GM19239 (cell line): ENCODE data around the gene SLC7A7.
"Not testable (repeated sequence)": the region's sequence is repeated elsewhere in the genome, so short reads cannot be mapped to it uniquely, and the experiment has no call there.

Experiments
- DNase-seq: peaks from one replicate; pipeline ENCODE4 v3.0.0; 2011; ENCODE audit warnings: low spot score; ENCODE audit not compliant: insufficient read length
- FAIRE-seq: peaks from 2 replicates; lab custom pipeline; 2011; peaks lifted over from hg19 to GRCh38; lab: Jason Lieb, UNC

SLC7A7 gene

GRCh38 chr14:22796087-22796707 lies 19.0 kb downstream of the SLC7A7 start:
- DNase-seq = peak; percentile 35
- peak; percentile 94 for FAIRE-seq

DNA sequence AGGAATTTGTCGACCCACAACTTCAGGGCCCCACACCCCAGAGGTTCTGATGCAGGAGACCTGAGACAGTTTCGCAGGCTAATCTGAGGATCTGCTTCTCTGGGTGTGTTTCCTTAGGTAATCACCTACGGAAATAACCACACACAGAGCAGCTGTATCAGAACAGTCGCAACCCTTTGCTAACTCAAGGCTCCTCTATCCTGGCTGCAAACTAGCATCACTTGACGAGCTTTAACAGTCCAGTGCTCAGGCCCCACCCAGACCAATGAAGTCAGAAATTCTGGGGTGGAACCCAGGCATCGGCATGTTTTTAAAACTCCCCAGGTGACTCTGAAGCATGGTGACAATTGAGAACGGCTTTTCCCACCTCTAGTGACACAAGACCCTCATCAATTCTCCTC lies 20.7 kb downstream of the SLC7A7 start:
- peak; percentile 38 for DNase-seq
- FAIRE-seq = peak; percentile 95

DNA sequence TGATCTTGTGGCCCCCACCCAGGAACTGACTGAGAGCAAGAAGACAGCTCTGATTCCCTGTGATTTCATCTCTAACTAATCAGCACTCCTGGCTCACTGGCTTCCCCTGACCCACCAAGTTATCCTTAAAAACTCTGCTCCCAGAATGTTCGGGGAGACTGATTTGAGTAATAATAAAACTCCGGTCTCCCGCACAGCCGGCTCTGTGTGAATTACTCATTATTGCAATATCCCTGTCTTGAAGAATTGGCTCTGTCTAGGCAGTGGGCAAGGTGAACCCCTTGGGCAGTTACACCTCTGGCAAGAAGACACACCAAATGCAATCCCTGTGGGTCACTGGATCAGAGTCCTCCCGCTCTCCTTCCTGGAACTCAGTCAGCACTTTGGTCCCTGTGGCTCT lies 21.3 kb downstream of the SLC7A7 start:
- FAIRE-seq (no peak), DNase-seq (no peak)

DNA sequence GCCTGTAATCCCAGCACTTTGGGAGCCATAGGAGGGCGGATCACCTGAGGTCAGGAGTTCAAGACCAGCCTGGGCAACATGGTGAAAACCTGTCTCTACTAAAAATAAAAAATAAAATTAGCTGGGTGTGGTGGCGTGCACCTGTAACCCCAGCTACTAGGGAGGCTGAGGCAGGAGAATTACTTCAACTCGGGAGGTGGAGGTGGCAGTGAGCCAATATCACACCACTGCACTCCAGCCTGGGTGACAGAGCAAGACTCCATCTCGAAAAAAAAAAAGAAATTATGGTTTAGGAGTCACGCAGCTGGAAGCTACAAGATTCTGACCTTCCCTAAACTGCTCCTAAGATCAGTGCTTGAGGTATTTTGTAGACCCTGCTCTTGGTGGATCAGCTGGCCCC lies 21.7 kb downstream of the SLC7A7 start:
- not testable (repeated sequence) for FAIRE-seq, DNase-seq

- no peak for FAIRE-seq
Measured at GRCh38 chr14:22792158-22792557, 23.1 kb downstream of the SLC7A7 start.

GRCh38 chr14:22791301-22791700 lies 23.9 kb downstream of the SLC7A7 start:
- FAIRE-seq (peak; percentile 28), DNase-seq (no peak)

More at GRCh38 chr14:22792158-22792557, 23.1 kb downstream of the SLC7A7 start:
- DNase-seq = no peak

DNA sequence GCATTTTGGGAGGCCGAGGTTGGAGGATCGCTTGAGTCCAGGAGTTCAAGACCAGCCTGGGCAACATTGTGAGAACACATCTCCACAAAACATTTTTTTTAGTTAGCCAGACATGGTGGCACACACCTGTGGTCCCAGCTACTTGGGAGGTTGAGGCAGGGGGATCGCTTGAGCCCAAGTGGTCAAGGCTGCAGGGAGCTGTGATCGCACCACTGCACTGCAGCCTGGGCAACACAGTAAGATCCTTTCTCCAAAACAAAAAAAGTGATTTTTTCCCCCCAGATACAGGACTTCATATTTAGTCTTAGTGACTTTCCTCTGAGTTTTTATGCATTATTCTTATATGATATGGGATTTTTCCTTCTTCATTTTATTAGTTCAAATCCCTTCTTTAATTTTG lies 28.6 kb downstream of the SLC7A7 start:
- FAIRE-seq (no peak), DNase-seq (no peak)

- no peak for DNase-seq
- no peak for FAIRE-seq
Measured at GRCh38 chr14:22781301-22781991, 33.8 kb downstream of the SLC7A7 start.

DNA sequence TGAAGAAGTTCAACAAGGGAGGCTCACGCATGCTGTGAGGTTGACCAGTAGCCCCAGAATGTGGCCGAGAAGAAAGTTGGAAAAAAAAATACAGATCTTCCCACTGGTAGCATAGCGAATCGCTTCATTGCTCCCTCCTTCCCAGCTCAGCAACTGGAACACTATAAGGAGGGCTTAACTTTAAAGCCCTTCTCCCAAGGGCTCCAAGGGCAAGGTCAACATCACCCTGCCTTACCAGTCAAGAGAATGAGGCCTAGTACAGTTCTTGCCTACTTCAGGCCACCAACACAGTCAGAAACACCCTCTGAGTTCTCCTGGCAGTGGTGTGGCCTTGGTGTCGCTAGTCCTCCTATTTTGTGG lies 34.3 kb downstream of the SLC7A7 start:
- DNase-seq (no peak), FAIRE-seq (no peak)

DNA sequence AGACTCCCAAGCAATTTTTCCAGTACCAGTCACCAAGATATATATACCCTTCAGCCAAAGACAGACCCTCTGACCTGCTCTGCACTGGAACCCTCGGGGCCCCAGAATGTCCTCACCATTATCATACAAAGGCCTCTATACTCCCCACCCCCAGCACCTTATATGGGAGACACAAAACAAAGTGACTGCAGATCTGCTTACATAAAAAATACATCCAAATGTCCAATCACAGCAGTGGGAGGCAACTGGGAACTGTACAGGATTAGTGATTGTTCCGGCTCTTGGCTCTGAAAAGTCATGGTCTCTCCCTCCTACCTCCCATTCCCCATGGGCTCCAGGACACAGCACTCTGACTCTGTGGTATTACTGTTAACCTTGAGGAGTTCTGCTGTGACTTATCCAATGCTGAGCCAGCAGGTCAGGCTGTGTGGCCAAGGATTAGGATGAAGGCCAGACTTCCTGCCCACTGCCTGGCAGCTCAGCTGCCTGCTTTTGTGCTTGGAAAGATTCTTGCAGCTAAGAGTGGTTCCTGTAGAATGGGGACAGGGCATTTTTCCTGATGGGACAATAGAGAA lies 35.0 kb downstream of the SLC7A7 start:
- no peak for DNase-seq
- FAIRE-seq = no peak

GRCh38 chr14:22778084-22778483 lies 37.2 kb downstream of the SLC7A7 start:
- FAIRE-seq = peak; percentile 26
- no peak for DNase-seq

DNA sequence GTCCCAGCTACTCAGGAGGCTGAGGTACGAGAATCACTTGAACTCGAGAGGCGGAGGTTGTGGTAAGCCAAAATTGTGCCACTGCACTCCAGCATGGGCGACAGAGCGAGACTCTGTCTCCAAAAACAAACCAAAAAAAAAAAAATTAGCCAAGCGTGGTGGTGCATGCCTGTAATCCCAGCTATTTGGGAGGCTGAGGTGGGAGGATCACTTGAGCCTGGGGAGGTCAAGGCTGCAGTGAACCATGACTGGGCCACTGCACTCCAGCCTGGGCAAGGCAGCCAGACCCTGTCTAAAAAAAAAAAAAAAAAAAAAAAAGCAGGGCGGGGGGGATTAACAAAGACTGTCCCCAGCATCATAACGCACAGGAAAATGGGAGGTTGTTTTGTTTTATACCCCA lies 38.4 kb downstream of the SLC7A7 start:
- FAIRE-seq = not testable (repeated sequence)

GRCh38 chr14:22776215-22776614 lies 39.0 kb downstream of the SLC7A7 start:
- DNase-seq = no peak
- no peak for FAIRE-seq

More for the DNA sequence above, 38.4 kb downstream of the SLC7A7 start:
- not testable (repeated sequence) for DNase-seq

GRCh38 chr14:22774011-22774706 lies 41.1 kb downstream of the SLC7A7 start:
- no peak for FAIRE-seq
- no peak for DNase-seq

DNA sequence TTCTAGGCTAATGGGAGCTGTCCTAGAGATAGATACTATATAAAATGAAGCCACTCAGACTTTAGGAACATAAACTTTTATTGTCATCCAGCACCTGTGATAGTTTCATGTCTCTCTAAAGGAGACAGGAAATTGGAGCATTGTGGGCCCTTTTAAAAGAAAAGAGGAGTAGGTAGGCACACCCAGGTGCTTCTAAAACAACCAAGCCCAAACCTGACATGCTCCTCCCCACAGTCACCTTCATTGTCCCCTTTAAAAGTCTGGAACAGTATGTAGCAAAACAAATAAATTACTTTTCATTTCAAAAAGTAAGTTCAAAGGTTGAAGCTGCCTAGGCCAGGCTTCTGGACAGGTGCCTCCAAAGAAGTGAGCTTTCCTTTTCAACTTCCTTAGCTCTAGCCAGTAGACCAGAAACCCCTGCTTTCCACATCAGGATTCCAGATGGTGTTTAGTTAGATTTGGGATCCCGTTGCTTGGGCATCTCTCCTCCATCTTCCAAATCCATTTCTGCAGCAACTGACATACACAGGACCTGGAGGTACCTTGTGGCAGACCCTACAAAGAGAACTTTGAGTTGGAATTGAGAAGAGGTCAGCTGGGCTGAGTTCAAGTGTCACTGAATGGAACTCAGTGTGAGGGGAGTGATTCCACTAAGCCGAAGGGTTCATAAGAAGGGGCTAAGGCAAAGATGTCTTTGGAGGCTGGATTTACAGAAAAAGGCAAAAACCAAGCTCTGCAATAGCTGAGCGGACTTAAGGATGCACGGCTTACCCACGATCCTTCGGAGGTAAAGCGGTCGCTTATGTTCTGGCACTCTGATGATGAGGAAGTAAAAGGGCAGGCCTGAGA lies 41.8 kb downstream of the SLC7A7 start:
- DNase-seq (no peak), FAIRE-seq (no peak)

- DNase-seq = no peak
- no peak for FAIRE-seq
Measured at GRCh38 chr14:22772725-22773124, 42.5 kb downstream of the SLC7A7 start.

- FAIRE-seq = no peak
- no peak for DNase-seq
Measured at GRCh38 chr14:22770481-22771187, 44.6 kb downstream of the SLC7A7 start.

- no peak for FAIRE-seq
Measured at GRCh38 chr14:22769369-22769768, 45.9 kb downstream of the SLC7A7 start.

GRCh38 chr14:22768947-22769346 lies 46.3 kb downstream of the SLC7A7 start:
- no peak for DNase-seq
- FAIRE-seq = no peak

More at GRCh38 chr14:22769369-22769768, 45.9 kb downstream of the SLC7A7 start:
- no peak for DNase-seq

DNA sequence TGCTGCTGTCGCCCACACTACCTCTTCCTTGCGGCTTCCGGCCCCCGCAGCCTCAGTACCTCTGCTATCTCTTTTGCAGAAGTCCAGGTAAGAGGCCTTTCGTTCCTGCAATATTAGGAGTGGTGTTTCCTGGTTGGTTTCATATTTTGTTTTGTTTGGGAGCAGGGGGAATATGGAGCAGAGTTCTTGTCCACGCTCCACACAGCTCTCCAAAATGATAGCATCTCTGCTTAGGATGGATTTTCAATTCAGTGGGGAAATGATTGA lies 48.0 kb downstream of the SLC7A7 start:
- peak; percentile 68 for FAIRE-seq

More for the DNA sequence above, 48.0 kb downstream of the SLC7A7 start:
- DNase-seq = no peak
